ENCODE data around the gene KIAA0513. TPM values are rescaled to one million over a fixed set of nuclear protein-coding genes. Genes with fewer than 3 reads are reported as not detected.

Gene KIAA0513
- total RNA-seq, 1 donor from 2014 or later: 10.3 TPM

DNA sequence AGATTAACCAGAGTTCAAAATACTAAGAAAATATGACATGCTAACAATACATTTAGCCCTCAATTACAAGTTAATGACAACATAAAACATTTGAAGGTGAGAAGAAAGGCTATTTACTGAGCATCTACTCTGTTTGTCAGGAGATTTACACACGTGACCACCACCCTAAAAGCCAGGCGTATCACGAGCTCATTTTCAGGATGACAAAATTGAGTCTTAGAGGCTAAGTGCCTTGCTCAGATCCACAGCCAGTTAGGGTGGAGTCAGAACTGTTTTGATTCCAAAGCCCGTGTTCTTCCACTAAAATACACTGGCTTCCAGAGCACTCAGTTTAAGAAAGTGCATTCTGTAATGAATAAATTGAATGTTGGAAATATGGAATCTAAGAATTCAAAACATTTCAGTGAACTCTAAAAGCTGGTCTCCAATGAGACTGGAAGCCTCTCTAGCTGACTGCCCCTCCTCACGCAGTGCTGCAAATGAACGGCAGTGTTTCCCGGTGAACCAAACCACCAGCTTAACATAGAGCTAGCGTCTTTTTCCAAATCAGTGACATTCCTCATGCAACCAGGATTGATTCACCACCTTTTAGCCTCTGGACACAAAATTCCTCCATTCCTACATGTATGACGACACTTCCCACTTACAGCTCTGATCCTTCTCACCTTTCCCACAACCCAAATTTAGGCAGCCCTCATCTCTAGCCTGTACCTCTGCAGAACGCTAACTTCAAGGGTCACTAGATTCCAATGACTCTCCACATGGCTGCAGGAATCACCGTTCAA is 22.1 kb upstream of the KIAA0513 start:
- TF ChIP-seq CTCF (conservative IDR thresholded peaks at IDR 0.05): no peak
- peaks cover 43% of the 10 kb centered on the region for H3K4me1 Mint-ChIP-seq
- no peak overlapping the region for H3K27ac Mint-ChIP-seq (ENCODE audit: unreplicated experiment)

DNA sequence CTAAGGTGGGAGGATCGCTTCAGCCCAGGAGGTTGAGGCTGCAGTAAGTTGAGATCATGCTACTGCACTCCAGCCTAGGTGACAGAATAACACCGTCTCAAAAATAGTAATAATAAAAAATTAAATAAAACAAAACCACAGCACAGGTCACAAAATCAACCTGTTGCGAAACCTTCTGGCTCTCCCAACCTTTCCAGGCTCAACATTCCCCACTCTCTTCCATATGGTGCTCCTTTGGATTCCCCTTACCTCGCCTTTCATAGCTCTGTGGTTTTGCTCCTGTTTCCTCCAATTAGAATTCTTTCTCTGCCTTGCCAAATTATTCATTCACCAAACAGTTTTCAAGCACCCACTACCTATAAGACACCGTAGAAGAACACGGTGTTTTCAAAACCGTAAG is 21.0 kb upstream of the KIAA0513 start:
- DNase-seq (ENCODE audit: low read depth, low spot score): no peak
- H3K4me1 Mint-ChIP-seq: peaks cover 45% of the 10 kb centered on the region
- H3K27me3 Mint-ChIP-seq (ENCODE audit: low read depth): no peaks in the 10 kb centered on the region
- H3K9me3 Mint-ChIP-seq: no peaks in the 10 kb centered on the region
- no peak for TF ChIP-seq CTCF (conservative IDR thresholded peaks at IDR 0.05)
- peak overlapping the region; percentile 4 for H3K27ac Mint-ChIP-seq (ENCODE audit: unreplicated experiment)
- H3K4me3 Mint-ChIP-seq: no peak overlapping the region
- H3K36me3 Mint-ChIP-seq (ENCODE audit: low read depth): no peaks in the 10 kb centered on the region

More for the DNA sequence above, 22.1 kb upstream of the KIAA0513 start:
- Mint-ChIP-seq H3K4me3 (no peak overlapping the region), H3K36me3 (ENCODE audit: low read depth) (no peaks in the 10 kb centered on the region), H3K27me3 (ENCODE audit: low read depth) (no peaks in the 10 kb centered on the region), H3K9me3 (no peaks in the 10 kb centered on the region)
- DNase-seq (ENCODE audit: low read depth, low spot score): no peak

DNA sequence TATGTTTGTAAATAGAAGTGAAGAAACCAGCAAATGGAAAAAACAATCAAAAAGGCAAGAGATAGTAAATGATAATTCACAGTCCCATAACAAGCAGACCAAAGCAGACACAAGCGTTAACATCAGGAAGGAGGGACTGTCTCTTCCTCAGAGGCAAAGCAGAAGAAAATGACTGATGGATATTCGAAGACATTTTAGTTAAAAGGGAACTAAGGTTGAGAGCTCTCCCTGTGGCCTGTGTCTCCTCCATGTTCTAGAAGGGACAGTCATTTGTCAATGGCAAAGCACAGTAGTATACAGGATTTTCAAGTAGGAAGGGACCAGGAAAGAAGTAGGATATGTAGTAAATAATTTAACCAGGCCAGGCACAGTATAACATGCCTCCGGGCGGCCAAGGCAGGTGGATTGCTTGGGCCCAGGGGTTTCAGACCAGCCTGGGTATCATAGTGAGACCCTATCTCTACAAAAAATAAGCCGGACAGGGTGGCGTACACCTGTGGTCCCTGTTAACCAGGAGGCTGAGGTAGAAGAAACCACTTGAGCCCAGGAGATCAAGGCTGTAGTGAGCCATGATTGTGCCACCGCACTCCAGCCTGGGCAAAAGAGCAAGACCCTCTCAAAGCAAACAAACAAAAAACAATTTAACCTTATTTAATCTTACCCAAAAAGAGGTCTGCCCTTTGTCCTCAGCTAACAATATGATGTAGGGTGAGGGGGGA is 19.9 kb upstream of the KIAA0513 start:
- peak overlapping the region; percentile 47 for H3K4me3 Mint-ChIP-seq
- no peaks in the 10 kb centered on the region for H3K9me3 Mint-ChIP-seq
- TF ChIP-seq CTCF (conservative IDR thresholded peaks at IDR 0.05): no peak
- peaks cover 39% of the 10 kb centered on the region for H3K4me1 Mint-ChIP-seq
- no peak overlapping the region for H3K27ac Mint-ChIP-seq (ENCODE audit: unreplicated experiment)
- no peak for DNase-seq (ENCODE audit: low read depth, low spot score)
- no peaks in the 10 kb centered on the region for H3K27me3 Mint-ChIP-seq (ENCODE audit: low read depth)
- no peaks in the 10 kb centered on the region for H3K36me3 Mint-ChIP-seq (ENCODE audit: low read depth)

GRCh38 chr16:85008271-85008670 is 19.3 kb upstream of the KIAA0513 start:
- Mint-ChIP-seq H3K36me3 (ENCODE audit: low read depth) (no peaks in the 10 kb centered on the region), H3K27me3 (ENCODE audit: low read depth) (no peaks in the 10 kb centered on the region), H3K9me3 (no peaks in the 10 kb centered on the region), H3K4me3 (no peak overlapping the region), H3K27ac (ENCODE audit: unreplicated experiment) (no peak overlapping the region), H3K4me1 (peaks cover 35% of the 10 kb centered on the region)
- no peak for TF ChIP-seq CTCF (conservative IDR thresholded peaks at IDR 0.05)
- no peak for DNase-seq (ENCODE audit: low read depth, low spot score)

DNA sequence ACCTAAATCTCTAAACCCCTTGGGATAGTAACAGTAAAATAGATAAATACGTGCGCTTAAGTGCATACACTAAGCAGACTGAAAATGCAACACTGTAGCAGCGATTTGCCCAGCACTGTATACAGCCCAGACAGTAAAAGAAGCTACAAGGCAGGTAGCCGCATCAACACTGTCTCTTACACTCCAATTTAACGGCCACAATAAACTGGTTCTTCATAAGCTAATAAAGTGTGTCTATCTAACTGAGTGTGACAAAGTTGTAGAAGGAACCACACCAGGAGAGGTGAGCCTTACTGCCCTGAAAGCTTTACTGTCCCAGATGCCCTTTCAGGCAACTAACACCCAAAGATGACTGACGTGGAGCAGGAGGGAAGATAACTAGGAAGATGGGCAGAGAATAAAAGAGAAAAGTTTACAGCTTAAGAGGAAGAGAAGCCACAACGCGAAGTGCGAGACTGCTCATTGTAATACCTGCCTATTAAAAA is 17.1 kb upstream of the KIAA0513 start:
- Mint-ChIP-seq H3K36me3 (ENCODE audit: low read depth) (no peaks in the 10 kb centered on the region), H3K9me3 (no peaks in the 10 kb centered on the region), H3K4me1 (peaks cover 17% of the 10 kb centered on the region), H3K27ac (ENCODE audit: unreplicated experiment) (peak overlapping the region; percentile 0), H3K27me3 (ENCODE audit: low read depth) (peaks cover 4% of the 10 kb centered on the region), H3K4me3 (peak overlapping the region; percentile 92)
- TF ChIP-seq CTCF (conservative IDR thresholded peaks at IDR 0.05): no peak
- no peak for DNase-seq (ENCODE audit: low read depth, low spot score)

All from neural crest cell (in vitro differentiated cells).